SJCRH30 (cell line): ENCODE measurements around the gene ANKRD63. TPM values are rescaled to one million over a fixed set of nuclear protein-coding genes. Genes with fewer than 3 reads are reported as not detected.
A peak's percentile ranks its signal among the peaks of the same experiment; 100 is the strongest.

Source experiments
- DNase-seq, 2 experiments: peaks; one replicate each; pipeline ENCODE4 v3.0.0-alpha.2; 2015 to 2020
- H3K27ac ChIP-seq: fragments of 250-450 bp; sonication (Bioruptor Pico); 2 replicates; pipeline ENCODE4 v1.5.1; 2020; ENCODE audit warnings: mild to moderate bottlenecking, moderate library complexity
- H3K27me3 ChIP-seq: fragments of 250-450 bp; sonication (Bioruptor Pico); 2 replicates; pipeline ENCODE4 v1.5.1; 2020; ENCODE audit warnings: mild to moderate bottlenecking, moderate library complexity
- H3K36me3 ChIP-seq: fragments of 250-450 bp; sonication (Bioruptor Pico); 2 replicates; pipeline ENCODE4 v1.5.1; 2020; ENCODE audit warnings: mild to moderate bottlenecking, moderate library complexity
- H3K4me1 ChIP-seq: fragments of 250-450 bp; sonication (Bioruptor Pico); 2 replicates; pipeline ENCODE4 v1.5.1; 2020; ENCODE audit warnings: mild to moderate bottlenecking, moderate library complexity
- H3K4me3 ChIP-seq: fragments of 250-450 bp; sonication (Bioruptor Pico); 2 replicates; pipeline ENCODE4 v1.5.1; 2020; ENCODE audit warnings: mild to moderate bottlenecking, moderate library complexity
- H3K9me3 ChIP-seq: fragments of 250-450 bp; sonication (Bioruptor Pico); replicated peaks from 2 replicates; pipeline ENCODE4 v1.5.1; 2020; ENCODE audit warnings: mild to moderate bottlenecking, moderate library complexity
- total RNA-seq: library from RNA; depleted of rRNA; stranded (reverse); fragments of >200 nt; shearing (Covaris generic); gene quantifications from 2 replicates; pipeline ENCODE4 v1.2.3, GENCODE V29; 2014; rRNA removed

Gene ANKRD63, protein sequence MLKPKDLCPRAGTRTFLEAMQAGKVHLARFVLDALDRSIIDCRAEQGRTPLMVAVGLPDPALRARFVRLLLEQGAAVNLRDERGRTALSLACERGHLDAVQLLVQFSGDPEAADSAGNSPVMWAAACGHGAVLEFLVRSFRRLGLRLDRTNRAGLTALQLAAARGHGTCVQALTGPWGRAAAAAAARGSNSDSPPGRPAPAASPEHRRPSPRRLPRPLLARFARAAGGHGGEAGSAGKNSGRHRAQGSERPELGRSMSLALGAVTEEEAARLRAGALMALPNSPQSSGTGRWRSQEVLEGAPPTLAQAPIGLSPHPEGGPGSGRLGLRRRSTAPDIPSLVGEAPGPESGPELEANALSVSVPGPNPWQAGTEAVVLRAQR
- 0.12 and 0.35 TPM in 2 replicates for total RNA-seq

DNA sequence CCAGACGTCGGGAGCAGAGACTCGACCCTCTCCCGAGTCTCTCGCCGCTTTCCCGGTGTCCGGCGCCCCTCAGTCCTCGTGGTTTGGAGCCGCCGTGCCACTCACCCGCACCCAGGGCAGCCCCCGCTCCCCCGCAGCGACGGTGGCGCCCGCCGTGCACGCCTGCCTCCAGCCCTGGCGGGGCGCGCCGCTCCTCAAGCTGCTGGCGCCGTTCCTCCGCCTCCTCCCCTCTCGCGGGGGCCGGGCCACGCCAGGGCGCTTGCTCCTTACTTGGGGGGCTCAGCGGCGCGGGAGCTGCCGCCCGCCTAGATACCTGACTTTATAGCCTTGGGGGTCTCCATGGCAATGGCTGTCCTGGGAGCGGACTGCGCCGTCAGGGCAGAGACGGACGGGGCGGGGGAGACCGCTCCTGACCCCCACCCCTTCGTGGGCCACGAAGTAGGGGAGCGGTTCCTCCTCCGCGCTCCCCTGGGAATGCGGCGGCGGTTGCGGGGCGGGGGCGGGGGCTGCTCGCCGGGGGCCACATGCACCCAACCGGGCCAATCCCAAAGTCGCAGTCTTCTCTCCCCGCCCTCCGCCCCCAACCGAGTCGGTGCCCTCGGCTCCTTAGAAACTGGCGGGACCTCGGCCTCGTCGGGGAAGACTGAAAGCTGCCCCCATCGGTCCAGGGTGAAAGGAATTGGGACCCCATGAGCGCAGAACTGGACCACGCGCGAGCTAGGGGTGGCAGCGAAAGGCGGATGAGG, at the start of gene ANKRD63:
ANKRD63 (minus strand) TSS at position 196 of the 746 bp plus-strand sequence. CDS start 478 bp downstream, outside the sequence.
- Histone ChIP-seq H3K9me3 (no peaks in the 10 kb centered on the region), H3K27me3 (no peaks in the 10 kb centered on the region), H3K36me3 (no peaks in the 10 kb centered on the region), H3K27ac (no peak within 1 kb of the TSS), H3K4me1 (peaks cover 46% of the 10 kb centered on the region), H3K4me3 (peak within 1 kb of the TSS; percentile 60)
- DNase-seq, result no peak

DNA sequence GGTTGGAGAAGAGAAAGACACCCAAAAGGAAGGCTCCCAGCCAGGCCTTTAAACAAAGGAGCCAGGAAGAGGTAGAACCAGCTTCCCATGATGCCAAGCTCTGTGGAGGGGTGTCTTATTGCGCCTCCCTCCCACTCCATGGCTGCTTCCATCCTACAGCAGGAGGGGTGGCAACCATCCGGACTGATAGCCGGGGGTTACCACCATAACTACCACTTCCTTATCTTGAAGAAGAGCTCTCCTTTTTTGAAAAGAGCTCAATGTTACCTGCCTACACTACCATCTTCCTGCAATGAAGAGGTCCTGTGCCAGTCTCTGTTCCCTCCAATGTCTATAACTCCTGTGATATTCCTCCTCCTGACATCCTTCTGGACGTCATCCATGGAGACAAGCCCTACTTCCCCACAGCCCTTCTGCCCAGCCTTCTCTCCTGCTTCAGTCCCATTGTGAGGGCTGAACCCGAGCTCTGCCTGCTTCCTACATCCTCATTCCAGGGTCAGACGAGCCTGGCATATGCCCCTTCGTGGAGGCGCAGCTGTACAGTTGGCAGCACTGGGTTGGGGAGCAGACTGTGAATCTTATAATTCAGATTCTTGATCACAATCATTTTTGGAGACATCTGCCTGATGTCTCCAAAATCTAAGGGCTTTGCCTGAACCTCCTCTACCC, 49.4 kb upstream of the ANKRD63 start:
- Histone ChIP-seq H3K27ac (no peak overlapping the region), H3K36me3 (no peaks in the 10 kb centered on the region), H3K4me3 (no peak overlapping the region), H3K9me3 (no peaks in the 10 kb centered on the region), H3K4me1 (peaks cover 60% of the 10 kb centered on the region), H3K27me3 (no peaks in the 10 kb centered on the region)
- no peak for DNase-seq

DNA sequence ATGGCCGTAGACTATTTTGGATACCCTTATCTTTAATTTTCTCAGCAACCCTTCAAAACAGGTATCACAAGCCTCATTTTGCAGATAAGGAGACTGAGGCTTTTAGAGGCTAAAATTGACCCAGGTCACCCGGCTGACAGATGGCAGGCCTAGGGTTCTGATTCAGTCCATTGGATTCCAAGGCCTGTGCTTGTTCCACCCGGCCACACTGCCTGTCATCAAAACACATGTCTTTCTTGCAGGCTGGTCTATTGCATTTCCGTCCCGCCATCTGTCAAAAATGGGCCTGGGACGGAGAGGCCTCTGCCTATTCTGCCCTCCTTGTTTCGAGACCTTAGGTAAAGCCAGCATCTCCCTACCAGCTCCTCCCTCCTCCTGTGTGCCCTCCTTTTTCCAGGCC, 48.8 kb upstream of the ANKRD63 start:
- H3K4me1 ChIP-seq, result peaks cover 61% of the 10 kb centered on the region
- no peak for DNase-seq
- H3K4me3 ChIP-seq, result no peak overlapping the region
- no peak overlapping the region for H3K27ac ChIP-seq
- H3K36me3 ChIP-seq, result no peaks in the 10 kb centered on the region
- no peaks in the 10 kb centered on the region for H3K27me3 ChIP-seq
- H3K9me3 ChIP-seq, result no peaks in the 10 kb centered on the region

DNA sequence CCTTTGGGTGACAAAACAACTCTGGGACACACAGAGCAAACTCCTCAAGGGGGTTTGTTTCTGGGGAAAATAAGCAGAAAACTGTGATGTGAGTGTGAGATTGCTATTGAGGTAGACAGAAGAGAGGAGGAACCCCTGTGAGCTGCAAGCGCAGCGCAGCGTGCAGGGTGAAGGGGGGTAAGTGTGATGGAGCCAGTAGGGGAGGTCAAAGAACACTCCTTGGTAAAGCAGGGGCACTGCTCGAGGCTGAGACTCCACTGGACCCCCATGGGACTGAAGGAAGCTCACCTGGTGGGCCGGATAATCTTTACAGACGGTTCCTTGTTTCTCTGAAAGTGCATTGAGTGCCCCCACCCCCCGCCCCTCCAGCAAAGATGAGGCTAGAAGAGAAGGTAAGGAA, 48.2 kb upstream of the ANKRD63 start:
- H3K9me3 ChIP-seq, result no peaks in the 10 kb centered on the region
- peaks cover 55% of the 10 kb centered on the region for H3K4me1 ChIP-seq
- DNase-seq, result no peak
- H3K27me3 ChIP-seq, result no peaks in the 10 kb centered on the region
- H3K36me3 ChIP-seq, result no peaks in the 10 kb centered on the region
- H3K4me3 ChIP-seq, result no peak overlapping the region
- no peak overlapping the region for H3K27ac ChIP-seq

DNA sequence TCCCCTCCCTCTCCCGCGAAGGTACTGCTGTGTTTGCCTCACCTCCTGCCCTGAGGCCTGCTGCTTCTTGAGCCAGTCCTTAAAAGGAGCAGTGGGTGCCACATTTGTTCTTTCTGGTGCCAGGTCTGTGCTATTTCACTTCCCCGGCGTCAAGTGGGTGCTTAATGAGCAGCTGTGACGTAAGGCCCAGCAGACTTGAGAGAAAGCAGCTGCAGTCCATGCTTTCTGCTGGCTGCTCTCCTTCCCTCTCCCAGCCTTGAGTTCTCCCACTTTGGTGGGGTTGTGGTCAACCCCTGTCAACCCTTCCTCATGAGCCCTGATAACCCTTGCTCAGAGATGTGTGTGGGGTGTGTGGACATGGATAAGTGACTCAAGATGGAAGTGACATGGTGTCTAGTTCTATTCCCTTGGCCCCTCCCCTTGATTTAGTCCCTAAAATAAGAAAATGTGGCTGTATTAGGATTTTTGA, 47.5 kb upstream of the ANKRD63 start:
- no peaks in the 10 kb centered on the region for H3K36me3 ChIP-seq
- peak; percentile 36 to 45 for DNase-seq
- H3K27me3 ChIP-seq, result no peaks in the 10 kb centered on the region
- H3K9me3 ChIP-seq, result no peaks in the 10 kb centered on the region
- no peak overlapping the region for H3K4me3 ChIP-seq
- H3K27ac ChIP-seq, result no peak overlapping the region
- peaks cover 49% of the 10 kb centered on the region for H3K4me1 ChIP-seq

DNA sequence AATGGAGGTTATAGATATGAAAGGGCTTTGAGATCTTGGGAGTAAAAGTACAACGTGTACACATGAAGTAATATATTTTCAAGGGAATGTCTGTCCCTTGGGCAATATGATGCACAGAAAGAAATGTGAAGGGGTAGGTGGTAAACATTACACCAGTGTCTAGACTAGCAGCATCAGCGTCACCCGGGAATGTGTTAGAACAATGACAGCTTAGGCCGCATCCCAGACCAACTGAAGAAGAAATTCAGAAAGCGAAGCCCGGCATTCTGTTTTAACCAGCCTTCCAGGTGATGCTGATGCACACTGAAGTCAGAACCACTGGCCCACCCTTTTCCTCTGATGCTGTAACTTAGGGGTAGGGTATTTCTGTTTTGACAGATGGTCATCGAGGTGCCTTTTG, 46.9 kb upstream of the ANKRD63 start:
- H3K4me1 ChIP-seq, result peaks cover 54% of the 10 kb centered on the region
- H3K9me3 ChIP-seq, result no peaks in the 10 kb centered on the region
- no peak overlapping the region for H3K4me3 ChIP-seq
- H3K27me3 ChIP-seq, result no peaks in the 10 kb centered on the region
- H3K36me3 ChIP-seq, result no peaks in the 10 kb centered on the region
- no peak for DNase-seq
- no peak overlapping the region for H3K27ac ChIP-seq

DNA sequence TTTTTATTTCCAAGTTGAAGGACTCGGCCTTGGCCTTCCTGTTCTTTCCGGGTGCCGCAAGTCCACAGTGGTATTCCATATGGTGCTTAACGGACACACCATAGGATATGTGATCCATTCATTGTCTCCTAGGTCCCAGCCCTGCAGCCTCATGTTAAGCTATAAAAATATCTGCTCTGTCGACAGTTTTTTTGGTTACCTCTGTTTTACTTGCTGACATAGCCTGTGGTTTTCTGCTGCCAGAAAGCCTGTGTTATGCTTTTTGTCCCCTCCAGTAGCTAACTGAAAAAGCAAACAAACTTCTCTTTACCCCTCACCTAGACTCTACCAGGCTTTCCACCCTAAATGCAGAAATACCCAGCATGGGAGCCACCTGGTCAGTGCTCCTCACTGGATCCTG, 45.9 kb upstream of the ANKRD63 start:
- no peak for DNase-seq
- H3K4me3 ChIP-seq, result no peak overlapping the region
- H3K27me3 ChIP-seq, result no peaks in the 10 kb centered on the region
- H3K36me3 ChIP-seq, result no peaks in the 10 kb centered on the region
- H3K9me3 ChIP-seq, result no peaks in the 10 kb centered on the region
- peaks cover 46% of the 10 kb centered on the region for H3K4me1 ChIP-seq
- peak overlapping the region; percentile 3; the same call in 1 of the 2 replicates for H3K27ac ChIP-seq

DNA sequence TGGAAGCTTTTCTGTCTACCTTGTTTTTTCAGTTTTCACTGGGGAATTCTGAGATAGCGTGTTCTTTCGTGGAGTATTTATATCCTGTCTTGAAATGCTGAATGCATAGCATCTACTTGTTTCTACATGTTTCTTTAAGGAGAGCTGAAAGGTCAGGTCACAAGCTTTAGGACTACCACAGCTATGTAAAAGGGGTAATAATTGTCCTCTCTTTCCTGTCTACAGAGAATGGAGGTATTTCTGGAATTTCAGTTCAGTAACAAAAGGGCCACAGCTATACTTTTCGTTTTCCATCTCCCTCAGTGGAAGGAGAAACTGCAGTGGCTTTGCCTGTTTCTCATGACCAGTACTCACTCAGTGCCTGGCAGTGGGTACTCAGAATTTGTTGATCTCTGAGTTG, 45.3 kb upstream of the ANKRD63 start:
- no peak for DNase-seq
- Histone ChIP-seq H3K4me3 (no peak overlapping the region), H3K9me3 (no peaks in the 10 kb centered on the region), H3K36me3 (no peaks in the 10 kb centered on the region), H3K27ac (peak overlapping the region; percentile 3; the same call in 1 of the 2 replicates), H3K4me1 (peaks cover 45% of the 10 kb centered on the region), H3K27me3 (no peaks in the 10 kb centered on the region)

DNA sequence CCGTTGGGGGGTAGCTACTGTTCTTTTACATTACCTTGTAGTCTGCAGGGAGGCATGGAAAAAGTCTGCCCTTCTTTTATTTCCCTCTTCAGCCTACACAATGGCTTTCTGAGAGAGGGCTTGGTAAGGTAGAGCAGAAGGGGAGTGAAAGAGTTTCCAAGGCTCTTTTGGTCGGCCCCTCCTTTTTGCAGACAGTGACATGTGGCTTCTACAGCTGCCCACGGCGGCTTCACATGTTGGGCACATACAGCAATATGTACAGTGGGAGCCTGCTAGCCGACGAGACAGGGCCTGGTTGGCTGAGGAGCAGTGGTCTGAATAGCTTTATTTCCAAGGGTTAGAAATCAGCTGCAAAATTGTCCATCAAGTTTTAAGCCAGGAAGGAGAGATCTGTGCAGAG, 44.6 kb upstream of the ANKRD63 start:
- Histone ChIP-seq H3K4me1 (peaks cover 50% of the 10 kb centered on the region), H3K9me3 (no peaks in the 10 kb centered on the region), H3K27me3 (no peaks in the 10 kb centered on the region), H3K27ac (no peak overlapping the region; the same call in 1 of the 2 replicates), H3K36me3 (no peaks in the 10 kb centered on the region), H3K4me3 (no peak overlapping the region)
- DNase-seq, result no peak

DNA sequence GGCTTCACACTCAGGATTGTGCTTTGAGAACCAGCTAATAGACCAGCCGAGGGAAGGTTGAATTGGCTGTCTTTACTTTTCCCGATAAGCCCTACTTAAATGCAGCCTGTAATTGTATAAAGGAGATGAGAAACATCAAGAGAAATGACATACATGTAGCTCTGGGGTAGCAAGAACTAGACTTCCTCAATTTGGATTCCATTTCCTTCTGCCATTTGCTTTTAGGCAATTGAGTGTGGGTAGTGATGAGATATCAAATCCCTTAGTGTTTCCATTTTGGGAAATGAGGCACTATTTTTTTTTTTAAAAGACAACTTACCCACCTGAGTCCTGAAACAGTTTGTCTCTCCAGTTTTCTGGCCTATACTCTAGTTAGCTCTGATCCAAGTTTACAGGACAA, 42.8 kb upstream of the ANKRD63 start:
- Histone ChIP-seq H3K4me1 (peaks cover 59% of the 10 kb centered on the region), H3K36me3 (no peaks in the 10 kb centered on the region), H3K9me3 (no peaks in the 10 kb centered on the region), H3K4me3 (no peak overlapping the region), H3K27ac (no peak overlapping the region), H3K27me3 (no peaks in the 10 kb centered on the region)
- no peak for DNase-seq

DNA sequence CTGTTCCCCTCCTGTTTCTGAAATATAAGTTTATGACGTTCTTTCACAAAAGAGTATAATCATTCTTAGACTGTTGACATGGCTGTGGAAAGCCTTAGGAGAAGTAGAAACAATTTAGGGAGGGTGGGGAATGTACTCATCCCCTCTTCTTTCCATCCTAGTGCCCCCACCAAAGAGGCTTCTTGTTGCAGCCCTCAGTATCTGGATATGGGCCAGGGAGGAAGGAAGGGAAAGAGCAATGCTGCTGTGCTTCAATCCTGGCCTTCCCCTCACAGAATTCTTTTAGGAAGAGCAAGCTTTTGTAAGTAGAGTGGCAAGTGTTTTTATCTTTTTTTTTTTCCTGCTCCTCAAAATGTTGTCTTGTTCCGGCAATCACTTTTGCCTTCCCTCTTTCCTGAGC, 42.3 kb upstream of the ANKRD63 start:
- H3K27ac ChIP-seq, result no peak overlapping the region
- H3K4me3 ChIP-seq, result peak overlapping the region; percentile 97
- no peaks in the 10 kb centered on the region for H3K27me3 ChIP-seq
- H3K36me3 ChIP-seq, result no peaks in the 10 kb centered on the region
- DNase-seq, result no peak
- H3K9me3 ChIP-seq, result no peaks in the 10 kb centered on the region
- peaks cover 60% of the 10 kb centered on the region for H3K4me1 ChIP-seq

DNA sequence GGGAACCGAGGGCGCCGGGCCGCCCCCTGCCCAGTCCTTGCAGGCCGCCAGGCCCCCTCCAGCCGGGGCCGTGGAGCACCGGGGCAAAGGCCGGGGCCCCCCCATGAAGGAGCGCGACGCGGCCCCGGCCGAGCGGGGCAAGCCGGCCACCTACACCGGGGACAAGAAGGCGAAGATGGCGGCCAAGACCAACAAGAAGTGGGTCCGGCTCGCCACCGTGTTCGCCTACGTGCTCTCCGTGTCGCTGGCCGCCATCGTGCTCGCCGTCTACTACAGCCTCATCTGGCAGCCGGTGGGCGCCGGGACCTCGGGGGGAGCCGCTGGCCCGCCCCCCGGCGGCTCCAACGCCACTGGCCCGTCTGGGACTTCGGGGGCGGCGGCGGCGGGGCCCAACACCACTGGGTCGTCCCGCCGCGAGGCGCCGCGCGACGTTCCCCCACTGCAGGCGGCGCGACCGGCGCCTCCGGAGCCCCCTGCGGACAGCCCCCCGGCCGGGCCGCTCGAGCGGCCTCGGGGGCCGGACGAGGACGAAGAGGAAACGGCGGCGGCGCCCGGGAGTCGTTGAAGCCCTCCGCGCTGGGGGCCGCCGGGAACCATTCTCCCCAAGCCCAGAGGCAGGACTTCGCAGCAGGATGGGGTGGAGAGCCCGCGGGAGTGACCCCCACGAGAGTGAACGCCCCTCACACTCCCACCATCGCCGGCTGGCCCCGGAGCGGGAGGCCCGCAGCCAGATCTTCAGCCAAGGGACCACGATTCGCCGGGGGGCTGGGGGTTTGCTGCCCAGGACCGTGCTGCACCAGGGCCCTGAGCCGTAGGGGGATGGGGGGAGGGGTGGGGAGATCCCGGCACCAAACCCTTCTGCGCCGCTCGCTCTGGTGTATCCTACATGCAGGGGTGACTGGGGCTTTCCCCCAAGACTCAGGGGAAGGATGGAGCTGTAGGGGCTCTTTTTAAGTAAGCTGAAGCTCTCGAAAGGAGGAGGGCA, 41.4 kb upstream of the ANKRD63 start:
- no peaks in the 10 kb centered on the region for H3K36me3 ChIP-seq
- DNase-seq, result peak in 1 of 2 experiments; percentile 46
- H3K4me1 ChIP-seq, result peaks cover 54% of the 10 kb centered on the region
- H3K9me3 ChIP-seq, result no peaks in the 10 kb centered on the region
- no peaks in the 10 kb centered on the region for H3K27me3 ChIP-seq
- H3K4me3 ChIP-seq, result peak overlapping the region; percentile 97
- peak overlapping the region; percentile 46; the same call in 1 of the 2 replicates for H3K27ac ChIP-seq

DNA sequence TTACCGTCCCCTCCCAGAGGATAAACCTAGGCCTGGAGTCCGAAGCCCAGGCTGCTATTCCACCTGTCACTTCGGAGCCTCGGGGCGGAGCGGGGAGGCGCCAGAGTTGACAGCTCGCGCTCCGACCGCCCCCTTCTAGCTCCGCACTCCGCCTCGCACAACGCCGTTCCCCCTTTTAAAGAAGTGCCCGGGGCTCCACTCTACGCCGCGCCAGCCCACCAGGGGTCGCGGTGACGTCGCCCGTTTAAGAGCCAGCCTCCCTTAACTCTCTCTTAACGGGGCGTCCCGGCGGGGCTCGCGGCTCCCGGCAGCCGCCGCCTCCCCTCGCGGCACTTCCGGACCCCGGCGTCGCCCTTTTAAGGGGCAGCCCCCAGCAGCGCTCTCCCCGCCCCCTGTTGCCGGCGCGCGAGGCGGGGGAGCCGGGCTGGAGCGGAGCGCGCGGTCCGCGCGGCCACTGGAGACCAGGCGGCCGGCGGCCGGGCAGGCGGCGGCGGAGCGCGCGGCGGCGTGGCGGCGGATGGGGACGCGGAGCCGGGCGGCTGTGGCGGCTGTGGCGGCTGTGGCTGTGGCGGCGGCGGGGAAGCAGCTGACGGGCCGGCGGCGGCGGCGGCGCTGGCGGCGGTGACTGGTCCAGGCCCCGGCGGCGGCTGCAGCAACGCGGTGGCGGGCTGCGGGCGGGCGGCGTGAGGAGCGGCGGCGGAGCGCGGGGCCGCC, 40.5 kb upstream of the ANKRD63 start, which contains the start of gene INAFM2:
INAFM2 (plus strand) TSS at position 454 of the 714 bp plus-strand sequence. CDS start 364 bp downstream, outside the sequence.
- DNase-seq, result peak; percentile 95 to 97
- H3K36me3 ChIP-seq, result no peaks in the 10 kb centered on the region
- peaks cover 46% of the 10 kb centered on the region for H3K4me1 ChIP-seq
- H3K9me3 ChIP-seq, result no peaks in the 10 kb centered on the region
- peak within 1 kb of the TSS; percentile 46; the same call in 1 of the 2 replicates for H3K27ac ChIP-seq
- H3K4me3 ChIP-seq, result peak within 1 kb of the TSS; percentile 97
- no peaks in the 10 kb centered on the region for H3K27me3 ChIP-seq
